ENCODE measurements around the gene KLK2.

The KLK2 gene

GRCh38 chr19:50838239-50838638 is 35.0 kb upstream of the KLK2 start:
- TF ChIP-seq GATA3 (IDR thresholded peaks at IDR 0.05; ENCODE audit: low read depth, low read length) (no peak), GATA2 (IDR thresholded peaks at IDR 0.05; ENCODE audit: low read depth, low read length) (no peak)

GRCh38 chr19:50839712-50840655 is 33.3 kb upstream of the KLK2 start:
- no peak for TF ChIP-seq GATA3 (IDR thresholded peaks at IDR 0.05; ENCODE audit: low read depth, low read length)
- TF ChIP-seq GATA2 (IDR thresholded peaks at IDR 0.05; ENCODE audit: low read depth, low read length): no peak

GRCh38 chr19:50842130-50842529 is 31.1 kb upstream of the KLK2 start:
- TF ChIP-seq GATA3 (IDR thresholded peaks at IDR 0.05; ENCODE audit: low read depth, low read length): no peak
- TF ChIP-seq GATA2 (IDR thresholded peaks at IDR 0.05; ENCODE audit: low read depth, low read length): no peak

GRCh38 chr19:50843205-50843604 is 30.0 kb upstream of the KLK2 start:
- no peak for TF ChIP-seq GATA2 (IDR thresholded peaks at IDR 0.05; ENCODE audit: low read depth, low read length)
- TF ChIP-seq GATA3 (IDR thresholded peaks at IDR 0.05; ENCODE audit: low read depth, low read length): no peak

GRCh38 chr19:50843701-50844221 is 29.5 kb upstream of the KLK2 start:
- TF ChIP-seq GATA2 (IDR thresholded peaks at IDR 0.05; ENCODE audit: low read depth, low read length): no peak
- TF ChIP-seq GATA3 (IDR thresholded peaks at IDR 0.05; ENCODE audit: low read depth, low read length): no peak

- TF ChIP-seq GATA3 (IDR thresholded peaks at IDR 0.05; ENCODE audit: low read depth, low read length): no peak
- no peak for TF ChIP-seq GATA2 (IDR thresholded peaks at IDR 0.05; ENCODE audit: low read depth, low read length)
Measured at GRCh38 chr19:50844296-50844935, 28.8 kb upstream of the KLK2 start.

- TF ChIP-seq GATA2 (IDR thresholded peaks at IDR 0.05; ENCODE audit: low read depth, low read length) (no peak; the same call in 1 of the 2 replicates), GATA3 (IDR thresholded peaks at IDR 0.05; ENCODE audit: low read depth, low read length) (0 out of 2 replicates have a peak, but pooled peaks have one; percentile 23)
Measured at GRCh38 chr19:50850738-50851137, 22.5 kb upstream of the KLK2 start.

GRCh38 chr19:50851620-50852019 is 21.6 kb upstream of the KLK2 start:
- TF ChIP-seq GATA3 (IDR thresholded peaks at IDR 0.05; ENCODE audit: low read depth, low read length) (no peak), GATA2 (IDR thresholded peaks at IDR 0.05; ENCODE audit: low read depth, low read length) (no peak)

GRCh38 chr19:50854636-50855410 is 18.4 kb upstream of the KLK2 start, which contains the start of gene KLK3:
KLK3 (plus strand) TSS chr19:50854915; CDS start chr19:50854956, 41 bp downstream.
- TF ChIP-seq GATA3 (IDR thresholded peaks at IDR 0.05; ENCODE audit: low read depth, low read length) (no peak), GATA2 (IDR thresholded peaks at IDR 0.05; ENCODE audit: low read depth, low read length) (no peak)

GRCh38 chr19:50857366-50857765 is 15.9 kb upstream of the KLK2 start:
- TF ChIP-seq GATA2 (IDR thresholded peaks at IDR 0.05; ENCODE audit: low read depth, low read length) (no peak), GATA3 (IDR thresholded peaks at IDR 0.05; ENCODE audit: low read depth, low read length) (no peak)

GRCh38 chr19:50858886-50859285 is 14.4 kb upstream of the KLK2 start:
- TF ChIP-seq GATA3 (IDR thresholded peaks at IDR 0.05; ENCODE audit: low read depth, low read length) (no peak), GATA2 (IDR thresholded peaks at IDR 0.05; ENCODE audit: low read depth, low read length) (no peak)

- TF ChIP-seq GATA2 (IDR thresholded peaks at IDR 0.05; ENCODE audit: low read depth, low read length): no peak
- TF ChIP-seq GATA3 (IDR thresholded peaks at IDR 0.05; ENCODE audit: low read depth, low read length): no peak
Measured at GRCh38 chr19:50859849-50860248, 13.4 kb upstream of the KLK2 start.

GRCh38 chr19:50861010-50861409 is 12.2 kb upstream of the KLK2 start:
- TF ChIP-seq GATA2 (IDR thresholded peaks at IDR 0.05; ENCODE audit: low read depth, low read length): no peak
- TF ChIP-seq GATA3 (IDR thresholded peaks at IDR 0.05; ENCODE audit: low read depth, low read length): no peak
